Stimulated activated CD8-positive, alpha-beta memory T cell treated with anti-CD3 and anti-CD28 coated beads, Interleukin-4, amount 100 ng/mL, for 48 hours (primary cell): ENCODE data around the gene DLGAP4.

Source experiments
- DNase-seq: peaks from one replicate; pipeline ENCODE4 v3.0.0-alpha.2; 2020

The DLGAP4 gene

DNA sequence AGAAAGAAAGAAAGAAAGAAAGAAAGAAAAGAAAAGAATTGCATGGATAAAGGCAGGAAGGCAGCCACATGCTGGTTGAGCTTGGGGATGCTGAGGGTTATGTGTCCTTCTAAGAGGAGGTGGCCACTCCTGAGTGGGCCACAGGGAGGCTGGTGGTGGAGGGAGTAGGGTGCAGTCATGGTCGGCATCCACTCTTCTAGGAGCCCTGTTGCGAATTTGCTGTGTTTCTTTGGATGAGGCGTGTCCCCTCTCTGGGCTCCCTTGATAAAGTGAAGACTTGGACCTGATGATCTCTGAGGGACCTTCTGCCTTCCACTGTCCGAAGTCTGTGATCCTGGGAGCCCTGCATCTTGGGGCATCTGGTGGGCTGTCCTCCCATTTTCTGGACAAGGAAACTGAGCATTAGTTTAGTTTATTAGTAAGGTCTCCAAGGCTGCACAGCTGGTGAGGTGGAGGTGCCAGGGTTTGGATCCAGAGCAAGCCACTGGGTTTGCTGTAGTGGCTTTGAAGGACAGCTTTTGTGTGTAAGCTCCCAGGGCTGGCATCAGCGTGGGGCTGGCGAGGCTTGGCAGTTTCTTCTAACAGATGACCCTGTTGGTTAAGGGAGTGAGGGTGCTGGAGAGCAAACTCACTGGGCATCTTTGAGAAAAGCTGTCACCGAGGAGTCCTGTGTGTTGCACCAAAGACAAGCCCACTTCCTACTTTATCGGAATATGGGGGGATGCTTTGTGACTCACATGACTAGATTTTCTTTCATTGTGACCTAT, 4.3 kb downstream of the DLGAP4 start:
- peak; percentile 12 for DNase-seq

- peak; percentile 2 for DNase-seq
These were observed 5.2 kb downstream of the DLGAP4 start for GRCh38 chr20:36311141-36311853.

DNA sequence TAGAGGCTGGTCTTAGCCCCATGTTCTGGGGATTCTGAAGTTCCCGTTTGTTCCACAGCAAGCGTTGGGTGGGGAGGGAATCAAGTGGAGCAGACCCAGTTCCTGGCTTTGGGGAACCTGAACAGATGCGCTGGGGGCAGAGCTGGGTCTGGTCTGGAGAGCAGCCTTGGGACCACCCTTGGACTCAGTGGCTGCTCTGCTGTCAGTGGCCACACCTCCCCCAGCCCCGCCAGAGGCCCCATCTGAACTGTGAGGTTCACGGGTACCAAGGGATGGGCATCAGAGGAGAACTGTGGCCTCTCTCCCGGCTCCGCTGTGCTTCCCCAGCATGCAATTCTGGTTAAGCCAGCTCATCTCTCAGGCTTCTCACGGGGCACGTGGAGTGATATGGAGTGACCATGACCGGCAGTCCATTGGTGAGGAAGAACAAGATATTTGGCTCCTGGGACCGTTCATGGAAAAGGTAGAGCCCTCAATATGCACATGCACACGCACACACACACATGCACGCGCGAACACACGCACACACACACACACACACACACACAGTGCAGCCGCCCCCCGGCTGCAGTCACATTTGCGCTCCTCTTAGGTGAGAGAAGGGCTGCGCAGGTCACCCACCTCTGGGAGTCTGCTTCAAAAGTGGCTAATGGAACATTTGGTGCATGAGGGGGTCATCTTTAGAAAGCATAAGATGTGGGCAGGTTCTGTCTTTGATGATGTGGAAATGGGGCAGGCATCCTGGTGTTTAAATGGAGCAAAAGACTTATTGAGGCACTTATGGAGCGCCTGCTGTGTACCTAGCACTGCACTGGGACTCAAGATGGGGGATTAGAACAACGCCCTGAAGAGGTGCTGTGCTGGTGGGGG, 6.0 kb downstream of the DLGAP4 start:
- peak; percentile 12 for DNase-seq

DNA sequence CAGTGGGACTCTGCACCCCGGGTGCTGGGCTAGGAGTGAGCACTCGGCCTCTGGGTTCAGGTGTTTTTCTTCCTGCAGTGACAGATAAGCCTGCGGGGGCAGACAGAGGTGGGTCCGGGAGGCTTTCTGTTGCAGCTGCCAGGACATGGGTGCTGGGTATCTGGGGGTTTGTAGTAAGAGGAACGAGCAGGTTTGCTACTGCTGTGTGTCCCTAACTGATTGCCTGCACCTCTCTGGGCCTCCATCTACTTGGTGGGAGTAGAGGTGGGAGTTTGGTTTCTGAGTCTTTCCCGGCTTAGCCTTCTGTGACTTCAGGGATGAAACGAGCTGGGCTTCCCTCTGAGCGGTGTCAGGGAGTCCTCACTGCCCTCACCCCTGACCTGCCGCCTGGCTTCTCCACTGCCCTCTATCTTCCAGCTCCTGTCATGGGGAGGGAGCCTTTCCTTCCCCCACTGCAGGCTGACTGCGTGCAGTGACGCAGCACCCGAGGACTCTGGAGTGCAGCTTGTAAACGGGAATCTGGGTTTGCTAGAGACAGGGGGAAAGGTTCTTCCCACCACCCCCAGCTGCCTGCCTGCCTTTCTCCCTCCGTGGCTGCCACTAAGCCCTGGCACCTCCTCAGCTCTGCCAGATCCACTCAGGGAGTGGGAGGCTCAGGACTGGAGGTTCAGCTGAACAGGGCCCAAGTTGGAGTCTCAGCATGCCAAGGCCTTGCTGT, 6.7 kb downstream of the DLGAP4 start:
- peak; percentile 11 for DNase-seq

DNA sequence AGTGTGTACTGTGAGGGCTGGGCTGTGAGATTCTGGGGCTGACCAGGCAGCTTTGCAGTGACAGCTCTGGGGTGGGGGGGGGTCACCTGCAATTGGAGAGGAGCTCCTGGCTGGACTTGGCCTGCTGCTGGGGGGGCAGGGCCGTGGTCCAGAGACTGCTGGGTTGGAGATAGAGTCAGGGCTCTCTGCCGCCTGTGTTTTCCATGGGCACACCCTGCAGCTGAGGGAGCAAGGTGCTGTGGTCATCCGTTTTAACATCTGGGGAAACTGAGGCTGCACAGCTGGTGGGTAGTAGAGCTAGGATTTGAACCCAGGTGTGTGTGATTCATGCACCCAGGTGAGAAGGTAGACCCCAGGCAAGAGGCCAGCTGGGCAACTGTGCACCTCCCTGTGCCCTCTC, 7.3 kb downstream of the DLGAP4 start:
- DNase-seq = peak; percentile 2

DNA sequence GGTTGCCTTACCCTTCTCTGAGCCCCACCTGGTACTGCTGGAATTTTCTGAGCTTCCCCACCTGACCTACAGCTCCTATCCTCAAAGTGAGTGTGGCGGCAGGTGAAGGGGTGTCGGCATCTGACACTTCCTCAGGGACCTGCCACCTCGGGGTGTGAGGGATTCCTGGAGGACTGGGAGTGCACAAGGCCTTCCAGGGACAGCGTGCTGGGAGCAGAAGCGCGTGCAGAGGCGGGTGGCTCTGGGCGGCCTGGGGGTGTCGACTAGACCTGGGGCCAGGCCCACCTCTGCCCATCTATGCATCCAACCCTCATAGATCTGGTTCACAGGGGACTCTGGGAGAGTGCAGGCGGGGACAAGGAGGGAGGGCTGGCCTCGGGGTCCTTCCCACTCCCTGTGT, 7.8 kb downstream of the DLGAP4 start:
- DNase-seq = peak; percentile 11

DNA sequence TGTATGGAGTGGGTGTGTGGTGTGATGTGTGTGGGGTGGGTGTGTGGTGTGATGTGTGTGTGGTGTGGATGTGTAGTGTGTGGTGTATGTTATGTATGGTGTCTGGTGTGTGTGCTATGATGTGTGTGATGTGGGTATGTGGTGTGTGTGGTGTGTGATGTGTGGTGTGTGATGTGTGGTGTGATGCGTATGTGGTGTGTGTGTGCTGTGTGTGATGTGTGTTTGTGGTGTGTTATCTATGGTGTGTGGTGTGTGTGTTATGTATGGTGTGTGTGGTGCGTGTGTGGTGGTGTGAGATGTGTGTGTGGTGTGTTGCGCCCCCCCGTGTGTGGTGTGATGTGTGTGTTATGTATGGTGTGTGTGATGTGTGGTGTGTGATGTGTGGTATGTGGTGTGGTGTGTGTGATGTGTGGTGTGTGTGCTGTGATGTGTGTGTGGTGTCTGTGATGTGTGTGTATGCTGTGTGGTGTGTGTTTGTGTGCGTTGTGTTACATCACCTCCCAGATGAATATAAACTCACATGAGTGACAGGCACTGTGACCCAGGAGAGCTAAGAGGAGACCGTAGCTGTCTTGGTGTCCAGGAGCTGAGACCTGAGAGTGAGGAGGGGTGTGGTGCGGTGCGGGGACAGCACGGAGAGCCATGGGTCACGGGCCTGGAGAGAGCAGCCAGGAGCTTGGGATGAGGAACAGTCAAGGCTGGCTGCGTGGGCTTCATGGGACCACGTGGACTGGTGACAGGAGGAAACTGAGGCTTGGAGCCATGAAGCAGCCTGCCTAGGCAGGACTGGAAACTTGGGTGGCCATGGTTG, 8.8 kb downstream of the DLGAP4 start:
- DNase-seq = no peak

- DNase-seq = no peak
These were observed 9.6 kb downstream of the DLGAP4 start for GRCh38 chr20:36315545-36316351.

GRCh38 chr20:36317675-36318074, 11.5 kb downstream of the DLGAP4 start:
- DNase-seq = no peak

- no peak for DNase-seq
These were observed 12.0 kb downstream of the DLGAP4 start for GRCh38 chr20:36318166-36318565.

GRCh38 chr20:36319356-36320260, 13.5 kb downstream of the DLGAP4 start:
- no peak for DNase-seq

GRCh38 chr20:36320261-36320897, 14.2 kb downstream of the DLGAP4 start:
- no peak for DNase-seq

- DNase-seq = no peak
These were observed 15.0 kb downstream of the DLGAP4 start for GRCh38 chr20:36320898-36321695.

DNA sequence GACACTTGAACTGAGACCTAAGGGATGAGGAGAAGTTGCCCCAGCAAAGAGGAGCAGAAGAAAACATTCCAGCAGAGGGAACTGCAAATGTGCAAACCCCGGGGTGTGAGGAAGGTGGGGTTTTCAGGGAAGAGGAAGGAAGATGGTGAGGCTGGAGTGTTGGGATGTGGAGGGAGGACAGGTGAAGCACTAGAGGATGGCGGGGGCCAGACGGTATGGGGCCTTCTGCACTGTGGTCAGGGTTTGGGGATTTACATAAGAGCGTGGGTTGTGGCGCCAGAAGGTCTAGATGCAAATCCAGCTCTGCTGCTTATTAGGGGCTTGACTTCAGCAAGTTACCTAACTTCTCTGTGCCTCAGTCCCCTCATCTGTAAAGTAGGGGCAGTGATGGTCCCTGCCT, 16.0 kb downstream of the DLGAP4 start:
- DNase-seq = no peak

DNA sequence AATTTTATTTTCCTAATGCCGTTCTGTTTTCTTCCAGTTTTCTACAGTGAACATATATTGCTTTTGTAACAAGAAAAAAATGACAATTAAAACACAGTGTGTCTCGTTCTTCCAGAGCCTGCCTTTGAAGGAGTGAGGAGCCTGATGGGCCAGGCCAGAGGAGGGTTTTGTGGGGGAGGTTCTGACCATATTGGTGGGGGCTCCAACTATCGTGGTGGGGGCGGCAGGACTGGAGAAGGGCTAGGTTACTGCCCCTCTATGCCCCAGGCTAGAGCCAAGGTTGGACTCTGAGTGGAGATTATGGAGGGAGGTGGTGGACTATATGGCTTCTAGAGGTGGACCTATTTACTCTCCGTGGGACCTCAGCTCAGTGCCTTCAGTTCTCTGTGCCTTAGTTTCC, 24.0 kb downstream of the DLGAP4 start:
- no peak for DNase-seq

DNA sequence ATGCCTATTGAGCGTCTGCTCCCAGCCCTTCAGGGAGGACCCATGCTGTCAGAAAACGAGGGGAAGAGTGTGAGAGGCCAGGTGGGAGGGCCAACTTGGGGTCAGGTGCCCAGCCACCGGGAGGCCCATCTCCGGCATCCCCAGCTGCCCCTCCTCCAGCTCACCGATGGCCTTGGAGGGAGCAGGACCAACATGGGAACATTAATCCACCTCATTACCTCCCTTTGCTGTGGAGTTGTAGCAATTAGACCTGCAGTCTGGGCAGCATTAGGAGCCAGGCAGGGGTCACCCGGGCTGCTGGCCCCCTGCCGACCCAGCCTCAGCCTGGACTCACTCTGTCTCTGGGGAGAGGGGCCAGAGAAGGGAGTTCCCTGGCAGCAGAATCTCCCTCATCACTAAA, 25.1 kb downstream of the DLGAP4 start:
- DNase-seq = no peak

- no peak for DNase-seq
These were observed 27.7 kb downstream of the DLGAP4 start for GRCh38 chr20:36333841-36334240.
